ENCODE results near the gene MYO5B.

- TF ChIP-seq, protein P1, sequence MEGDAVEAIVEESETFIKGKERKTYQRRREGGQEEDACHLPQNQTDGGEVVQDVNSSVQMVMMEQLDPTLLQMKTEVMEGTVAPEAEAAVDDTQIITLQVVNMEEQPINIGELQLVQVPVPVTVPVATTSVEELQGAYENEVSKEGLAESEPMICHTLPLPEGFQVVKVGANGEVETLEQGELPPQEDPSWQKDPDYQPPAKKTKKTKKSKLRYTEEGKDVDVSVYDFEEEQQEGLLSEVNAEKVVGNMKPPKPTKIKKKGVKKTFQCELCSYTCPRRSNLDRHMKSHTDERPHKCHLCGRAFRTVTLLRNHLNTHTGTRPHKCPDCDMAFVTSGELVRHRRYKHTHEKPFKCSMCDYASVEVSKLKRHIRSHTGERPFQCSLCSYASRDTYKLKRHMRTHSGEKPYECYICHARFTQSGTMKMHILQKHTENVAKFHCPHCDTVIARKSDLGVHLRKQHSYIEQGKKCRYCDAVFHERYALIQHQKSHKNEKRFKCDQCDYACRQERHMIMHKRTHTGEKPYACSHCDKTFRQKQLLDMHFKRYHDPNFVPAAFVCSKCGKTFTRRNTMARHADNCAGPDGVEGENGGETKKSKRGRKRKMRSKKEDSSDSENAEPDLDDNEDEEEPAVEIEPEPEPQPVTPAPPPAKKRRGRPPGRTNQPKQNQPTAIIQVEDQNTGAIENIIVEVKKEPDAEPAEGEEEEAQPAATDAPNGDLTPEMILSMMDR (IDR thresholded peaks at IDR 0.05) = no peak
- TF ChIP-seq EZH2 (IDR thresholded peaks at IDR 0.05; ENCODE audit: borderline replicate concordance, insufficient read depth, low read depth, low read length, poor library complexity, severe bottlenecking) = no peak
Observed at GRCh38 chr18:49804096-49804495, 390.9 kb downstream of the MYO5B start.

All from B cell (primary cell).